C1 segment of cervical spinal cord (tissue), 14 donors: ENCODE results near the gene BTN2A1.
"Not testable (repeated sequence)": the region's sequence is repeated elsewhere in the genome, so short reads cannot be mapped to it uniquely, and the experiment has no call there.

Experiments
- DNase-seq, 14 donors: peaks; one replicate each; lab custom pipeline; 2025; lab: John Stamatoyannopoulos, UW

Gene BTN2A1

GRCh38 chr6:26457806-26458688 is at the start of gene BTN2A1:
Gene BTN2A1, plus strand, starts transcription at chr6:26457955. Its CDS starts 682 bp downstream, at chr6:26458637.
- peak in 13 of 14 donors; percentile 18 to 92 (median 73) for DNase-seq

GRCh38 chr6:26408828-26409730 is 48.7 kb upstream of the BTN2A1 start:
- no peak for DNase-seq

GRCh38 chr6:26411751-26412150 is 46.0 kb upstream of the BTN2A1 start:
- DNase-seq: no peak

- no peak for DNase-seq
Measured at GRCh38 chr6:26412228-26412627, 45.5 kb upstream of the BTN2A1 start.

- no peak for DNase-seq
Measured at GRCh38 chr6:26412954-26413353, 44.8 kb upstream of the BTN2A1 start.

- no peak for DNase-seq
Measured at GRCh38 chr6:26414281-26414680, 43.5 kb upstream of the BTN2A1 start.

- no peak for DNase-seq
Measured at GRCh38 chr6:26415036-26415614, 42.6 kb upstream of the BTN2A1 start.

- DNase-seq: no peak
Measured at GRCh38 chr6:26415791-26416190, 42.0 kb upstream of the BTN2A1 start.

GRCh38 chr6:26416288-26416687 is 41.5 kb upstream of the BTN2A1 start:
- DNase-seq: no peak

GRCh38 chr6:26418077-26418476 is 39.7 kb upstream of the BTN2A1 start:
- not testable (repeated sequence) for DNase-seq

GRCh38 chr6:26418795-26419194 is 39.0 kb upstream of the BTN2A1 start:
- not testable (repeated sequence) for DNase-seq

GRCh38 chr6:26420688-26421171 is 37.0 kb upstream of the BTN2A1 start:
- DNase-seq: peak in 6 of 14 donors; percentile 22 to 52 (median 38)

GRCh38 chr6:26421259-26422144 is 36.3 kb upstream of the BTN2A1 start:
- peak in 12 of 14 donors; percentile 43 to 79 (median 58) for DNase-seq

- no peak for DNase-seq
Measured at GRCh38 chr6:26422329-26422728, 35.4 kb upstream of the BTN2A1 start.

- DNase-seq: no peak
Measured at GRCh38 chr6:26426691-26427450, 30.9 kb upstream of the BTN2A1 start.

GRCh38 chr6:26427451-26427809 is 30.3 kb upstream of the BTN2A1 start:
- DNase-seq: no peak

GRCh38 chr6:26428206-26428605 is 29.5 kb upstream of the BTN2A1 start:
- no peak for DNase-seq

GRCh38 chr6:26430787-26431186 is 27.0 kb upstream of the BTN2A1 start:
- DNase-seq: no peak

GRCh38 chr6:26431258-26432172 is 26.2 kb upstream of the BTN2A1 start:
- no peak for DNase-seq
